Measurements from ENCODE around the gene ABCA7. TPM values are rescaled to one million over a fixed set of nuclear protein-coding genes. Genes with fewer than 3 reads are reported as not detected.

The ABCA7 gene
- total and polyA plus RNA-seq, 4 donors: 3.0 to 60.9 (median 4.8) TPM

GRCh38 chr19:1079566-1080111 is 39.7 kb downstream of the ABCA7 start:
- 94% methylated on average over 45 of the region's 45 CpGs for WGBS
- DNase-seq (ENCODE audit: low spot score): no peak

GRCh38 chr19:1080360-1081161 is 40.7 kb downstream of the ABCA7 start:
- Histone ChIP-seq H3K27me3 (ENCODE audit: control insufficient read depth in 4 of 4, insufficient read depth in 4 of 4, low read length in 3 of 4) (no peaks in the 10 kb centered on the region), H3K4me3 (ENCODE audit: low read depth in 1 of 3, low read length in 3 of 3) (no peak overlapping the region), H3K4me1 (ENCODE audit: control insufficient read depth in 4 of 4, insufficient read depth in 4 of 4, low read length in 3 of 4) (peaks cover 10 to 32% (median 14%) of the 10 kb centered on the region in 4 donors), H3K27ac (ENCODE audit: low read depth in 1 of 2, low read length in 2 of 2) (no peak overlapping the region), H3K9me3 (ENCODE audit: control insufficient read depth in 4 of 4, low read length in 3 of 4) (no peaks in the 10 kb centered on the region), H3K9ac (ENCODE audit: low read depth in 1 of 2, low read length in 2 of 2) (no peak overlapping the region), H3K36me3 (ENCODE audit: control insufficient read depth in 4 of 4, insufficient read depth in 3 of 4, low read depth in 1 of 4, low read length in 3 of 4) (peaks cover 0 to 3% (median 1%) of the 10 kb centered on the region in 4 donors)
- WGBS: 94% methylated on average over 50 of the region's 50 CpGs
- no peak for DNase-seq (ENCODE audit: low spot score)
- TF ChIP-seq JUND (IDR thresholded peaks at IDR 0.05) (no peak), GABPA (IDR thresholded peaks at IDR 0.05 in 1 of 2, conservative IDR thresholded peaks at IDR 0.05 in 1 of 2) (no peak), NR2F2 (IDR thresholded peaks at IDR 0.05) (no peak), CTCF (IDR thresholded peaks at IDR 0.05; ENCODE audit: low read depth, low read length, missing input control) (no peak), HNF4A (conservative IDR thresholded peaks at IDR 0.05) (no peak), MAX (IDR thresholded peaks at IDR 0.05) (no peak)

More at GRCh38 chr19:1079566-1080111, 39.7 kb downstream of the ABCA7 start:
- Histone ChIP-seq H3K4me3 (ENCODE audit: low read depth in 1 of 3, low read length in 3 of 3) (no peak overlapping the region), H3K36me3 (ENCODE audit: control insufficient read depth in 4 of 4, insufficient read depth in 3 of 4, low read depth in 1 of 4, low read length in 3 of 4) (peaks cover 0 to 3% (median 1%) of the 10 kb centered on the region in 4 donors), H3K9me3 (ENCODE audit: control insufficient read depth in 4 of 4, low read length in 3 of 4) (no peaks in the 10 kb centered on the region), H3K27ac (ENCODE audit: low read depth in 1 of 2, low read length in 2 of 2) (no peak overlapping the region), H3K27me3 (ENCODE audit: control insufficient read depth in 4 of 4, insufficient read depth in 4 of 4, low read length in 3 of 4) (no peaks in the 10 kb centered on the region), H3K9ac (ENCODE audit: low read depth in 1 of 2, low read length in 2 of 2) (no peak overlapping the region), H3K4me1 (ENCODE audit: control insufficient read depth in 4 of 4, insufficient read depth in 4 of 4, low read length in 3 of 4) (peaks cover 10 to 36% (median 17%) of the 10 kb centered on the region in 4 donors)
- TF ChIP-seq FOXA2 (IDR thresholded peaks at IDR 0.05) (no peak), CTCF (IDR thresholded peaks at IDR 0.05; ENCODE audit: low read depth, low read length, missing input control) (no peak)

GRCh38 chr19:1081301-1082164 is 41.6 kb downstream of the ABCA7 start:
- H3K4me3 ChIP-seq (ENCODE audit: low read depth in 1 of 3, low read length in 3 of 3): no peak overlapping the region
- 42% methylated on average over 58 of the region's 58 CpGs for WGBS
- TF ChIP-seq NR2F2 (IDR thresholded peaks at IDR 0.05): no peak
- TF ChIP-seq MAX (IDR thresholded peaks at IDR 0.05): no peak
- no peak for TF ChIP-seq RXRA (IDR thresholded peaks at IDR 0.05)
- TF ChIP-seq HNF4G (IDR thresholded peaks at IDR 0.05): no peak
- peak; percentile 25 to 32 for TF ChIP-seq HNF4A (conservative IDR thresholded peaks at IDR 0.05)
- TF ChIP-seq TAF1 (conservative IDR thresholded peaks at IDR 0.05): no peak
- no peak for TF ChIP-seq RAD21 (IDR thresholded peaks at IDR 0.05)
- no peak for TF ChIP-seq EGR1 (IDR thresholded peaks at IDR 0.05; ENCODE audit: low read depth in 2 of 2)
- no peaks in the 10 kb centered on the region for H3K9me3 ChIP-seq (ENCODE audit: control insufficient read depth in 4 of 4, low read length in 3 of 4)
- H3K9ac ChIP-seq (ENCODE audit: low read depth in 1 of 2, low read length in 2 of 2): no peak overlapping the region
- H3K4me1 ChIP-seq (ENCODE audit: control insufficient read depth in 4 of 4, insufficient read depth in 4 of 4, low read length in 3 of 4): peaks cover 7 to 27% (median 12%) of the 10 kb centered on the region in 4 donors
- DNase-seq (ENCODE audit: low spot score): no peak
- no peak overlapping the region for H3K27ac ChIP-seq (ENCODE audit: low read depth in 1 of 2, low read length in 2 of 2)
- H3K27me3 ChIP-seq (ENCODE audit: control insufficient read depth in 4 of 4, insufficient read depth in 4 of 4, low read length in 3 of 4): no peaks in the 10 kb centered on the region
- peaks cover 0 to 5% (median 3%) of the 10 kb centered on the region in 4 donors for H3K36me3 ChIP-seq (ENCODE audit: control insufficient read depth in 4 of 4, insufficient read depth in 3 of 4, low read depth in 1 of 4, low read length in 3 of 4)
